RPMI8226 (cell line): Measurements from ENCODE around the gene CBARP.
"Not testable (repeated sequence)": the region's sequence is repeated elsewhere in the genome, so short reads cannot be mapped to it uniquely, and the experiment has no call there.

Experiments
- DNase-seq: peaks from one replicate; pipeline ENCODE4 v3.0.0-alpha.2; 2015

Gene CBARP

DNA sequence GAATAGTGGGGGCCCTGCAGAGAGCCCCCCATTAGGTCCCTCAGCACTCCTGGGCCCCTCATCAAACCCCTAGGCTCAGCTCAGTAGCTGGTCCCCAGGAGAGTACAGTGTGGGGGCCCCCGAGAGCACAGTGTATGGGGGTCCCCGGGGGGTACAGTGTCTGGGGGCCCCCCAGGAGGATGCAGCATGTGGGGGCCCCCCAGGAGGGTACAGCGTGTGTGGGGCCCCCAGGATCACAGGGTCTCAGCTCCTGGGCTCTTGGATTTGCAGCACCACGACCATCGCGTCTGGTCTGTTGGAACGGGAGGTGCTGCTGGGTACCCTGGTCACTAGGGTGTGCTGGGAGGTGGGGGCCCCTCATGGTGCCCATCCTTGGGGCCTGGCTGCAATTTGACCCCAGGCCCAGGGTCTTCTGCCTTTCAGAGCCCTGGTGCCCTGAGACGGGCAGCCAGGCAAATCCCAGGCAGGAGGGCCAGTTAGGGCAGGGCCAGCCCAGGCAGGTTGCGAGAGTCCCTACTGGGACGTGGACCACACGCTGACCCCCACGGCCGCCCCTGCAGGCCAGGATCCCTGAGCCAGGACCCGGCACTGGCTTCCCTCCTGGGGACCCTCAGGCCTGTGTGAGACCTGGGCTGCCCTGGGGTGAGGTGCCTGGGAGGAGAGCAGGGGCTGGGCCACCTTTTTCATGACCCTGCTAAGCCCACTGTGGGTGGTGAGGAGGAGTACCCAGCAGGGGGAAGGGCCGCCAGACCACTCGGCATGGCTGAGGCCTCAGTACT, 13.6 kb downstream of the CBARP start:
- no peak for DNase-seq

- no peak for DNase-seq
These were observed 14.6 kb downstream of the CBARP start for GRCh38 chr19:1223018-1223855.

- DNase-seq, result no peak
These were observed 15.4 kb downstream of the CBARP start for GRCh38 chr19:1222394-1222793.

GRCh38 chr19:1221904-1222255, 15.9 kb downstream of the CBARP start:
- DNase-seq, result no peak

DNA sequence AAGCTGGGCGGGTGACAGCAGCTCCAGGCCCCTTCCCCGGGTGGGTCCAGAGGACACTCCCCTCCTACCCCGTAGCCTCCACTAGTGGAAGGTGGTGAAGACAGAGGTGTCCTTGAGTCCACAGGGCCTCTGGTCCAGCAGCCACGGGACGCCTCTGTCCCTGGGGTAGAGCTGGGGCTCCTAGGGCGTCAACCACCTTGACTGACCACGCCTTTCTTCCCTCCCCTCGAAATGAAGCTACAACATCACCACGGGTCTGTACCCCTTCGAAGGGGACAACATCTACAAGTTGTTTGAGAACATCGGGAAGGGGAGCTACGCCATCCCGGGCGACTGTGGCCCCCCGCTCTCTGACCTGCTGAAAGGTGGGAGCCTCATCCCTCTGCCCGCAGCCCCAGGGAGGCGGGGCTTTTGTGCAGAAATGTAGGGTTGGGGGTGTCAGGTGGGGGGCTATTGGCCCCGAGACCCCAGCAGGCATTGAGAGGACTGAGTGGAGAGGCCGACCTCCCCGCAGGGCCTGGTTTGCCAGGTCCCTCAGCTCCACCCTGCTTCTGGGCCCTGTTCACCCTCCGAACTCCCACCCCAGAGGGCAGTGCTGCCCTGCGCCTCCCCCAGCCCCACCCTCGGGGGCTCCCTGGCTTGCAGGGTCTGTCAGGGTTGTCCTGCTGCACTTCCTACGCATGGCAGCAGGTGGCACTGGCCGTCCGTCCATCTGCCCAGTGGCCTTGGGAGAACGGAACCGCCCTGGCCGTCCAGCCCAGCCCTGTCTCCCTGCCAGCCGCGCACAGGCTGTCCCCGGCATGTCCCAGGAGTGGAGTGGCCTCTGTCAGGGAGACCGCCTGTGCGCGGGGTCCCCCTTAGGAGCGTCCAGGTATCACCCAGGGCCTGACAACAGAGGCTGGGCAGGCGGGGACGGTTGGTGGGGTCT, 16.6 kb downstream of the CBARP start:
- DNase-seq, result no peak

DNA sequence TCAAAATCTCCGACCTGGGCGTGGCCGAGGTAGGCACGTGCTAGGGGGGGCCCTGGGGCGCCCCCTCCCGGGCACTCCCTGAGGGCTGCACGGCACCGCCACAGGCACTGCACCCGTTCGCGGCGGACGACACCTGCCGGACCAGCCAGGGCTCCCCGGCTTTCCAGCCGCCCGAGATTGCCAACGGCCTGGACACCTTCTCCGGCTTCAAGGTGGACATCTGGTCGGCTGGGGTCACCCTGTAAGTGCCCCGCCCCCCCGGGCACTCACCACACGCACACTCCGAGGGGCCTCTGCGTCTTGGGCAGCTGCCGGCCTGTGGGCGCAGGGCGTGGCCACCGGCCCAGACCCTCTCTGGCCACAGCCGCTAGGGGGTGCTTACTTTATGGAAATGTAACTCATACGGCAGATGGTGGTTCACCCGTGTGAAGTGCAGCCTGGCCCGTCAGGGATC, 17.3 kb downstream of the CBARP start:
- DNase-seq, result no peak

GRCh38 chr19:1219786-1220476, 17.9 kb downstream of the CBARP start:
- DNase-seq, result no peak

- no peak for DNase-seq
These were observed 18.8 kb downstream of the CBARP start for GRCh38 chr19:1218751-1219567.

DNA sequence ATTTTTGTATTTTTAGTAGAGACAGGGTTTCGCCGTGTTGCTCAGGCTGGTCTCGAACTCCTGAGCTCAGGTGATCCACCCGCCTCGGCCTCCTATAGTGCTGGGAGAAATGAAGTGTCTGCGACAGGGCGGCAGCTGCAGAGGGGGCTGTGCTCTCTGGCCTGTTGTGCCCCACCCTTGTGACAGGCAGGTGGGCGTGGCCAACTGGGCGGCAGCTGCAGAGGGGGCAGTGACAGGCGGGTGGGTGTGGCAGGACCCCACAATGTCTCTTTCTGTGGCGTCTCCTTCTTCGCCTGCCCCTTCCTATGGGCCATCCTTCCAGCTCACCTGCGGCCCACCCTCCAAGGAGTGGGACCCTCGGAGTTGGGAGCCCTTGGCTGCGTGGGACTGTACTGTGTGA, 20.4 kb downstream of the CBARP start:
- no peak for DNase-seq

DNA sequence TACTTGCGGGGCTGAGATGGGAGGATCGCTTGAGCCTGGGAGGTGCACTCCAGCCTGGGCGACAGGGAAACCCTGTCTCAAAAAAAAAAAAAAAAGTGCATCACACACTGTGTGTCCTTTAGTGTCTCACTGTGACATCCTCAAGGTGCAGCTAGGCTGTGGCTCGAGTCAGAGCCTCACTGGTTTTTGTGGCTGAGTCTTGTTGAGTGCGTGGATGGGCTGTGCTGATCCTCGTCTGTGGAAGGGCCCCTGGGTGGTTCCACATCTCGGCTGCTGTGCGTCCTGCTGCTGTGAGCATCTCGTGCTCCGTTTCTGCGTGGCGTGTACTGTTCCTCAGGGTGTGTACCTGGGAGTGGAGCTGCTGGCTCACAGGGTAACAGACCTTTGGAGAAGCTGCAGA, 21.0 kb downstream of the CBARP start:
- DNase-seq, result no peak

DNA sequence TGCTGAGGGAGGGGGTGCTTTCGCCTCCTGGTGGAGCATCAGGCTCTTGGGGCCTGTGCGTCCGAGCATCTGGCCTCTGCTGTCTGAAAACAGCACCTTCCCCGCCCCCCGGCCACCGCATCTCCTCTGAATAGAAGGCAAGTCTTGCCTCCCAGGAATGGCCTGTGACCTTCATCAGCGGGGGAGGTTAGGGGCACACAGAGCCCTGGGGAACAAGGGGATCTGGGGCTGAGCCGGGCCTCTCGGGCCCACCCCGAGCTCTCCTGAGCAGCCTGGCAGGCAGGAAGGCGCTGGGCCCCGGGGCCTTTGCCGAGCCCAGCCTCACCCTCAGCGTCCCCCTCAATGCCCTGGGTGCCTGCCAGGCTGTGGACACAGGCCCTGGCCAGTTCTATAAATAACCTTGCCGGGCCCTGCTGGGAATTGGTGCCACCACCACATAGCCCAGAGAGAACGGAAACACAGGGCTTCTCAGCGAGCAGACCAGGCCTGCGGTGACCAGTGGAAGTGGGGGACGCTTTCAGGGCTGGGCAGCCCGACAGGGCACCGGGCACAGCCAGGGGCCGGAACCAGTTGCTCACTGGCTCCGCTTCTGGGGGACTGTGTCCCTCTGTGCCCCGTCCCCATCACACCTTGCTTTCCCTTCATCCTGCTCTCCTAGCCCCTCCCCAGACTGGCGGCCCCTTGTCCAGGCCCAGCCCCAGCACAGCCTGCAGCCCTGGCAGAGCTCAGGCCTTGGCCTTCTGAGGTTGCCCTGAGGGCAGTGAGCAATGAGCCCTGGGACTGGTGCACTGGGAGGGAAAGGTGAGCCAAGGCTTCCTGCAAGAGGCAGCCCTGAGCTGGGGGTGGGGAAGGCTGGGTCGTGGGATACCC, 22.7 kb downstream of the CBARP start:
- DNase-seq, result no peak

DNA sequence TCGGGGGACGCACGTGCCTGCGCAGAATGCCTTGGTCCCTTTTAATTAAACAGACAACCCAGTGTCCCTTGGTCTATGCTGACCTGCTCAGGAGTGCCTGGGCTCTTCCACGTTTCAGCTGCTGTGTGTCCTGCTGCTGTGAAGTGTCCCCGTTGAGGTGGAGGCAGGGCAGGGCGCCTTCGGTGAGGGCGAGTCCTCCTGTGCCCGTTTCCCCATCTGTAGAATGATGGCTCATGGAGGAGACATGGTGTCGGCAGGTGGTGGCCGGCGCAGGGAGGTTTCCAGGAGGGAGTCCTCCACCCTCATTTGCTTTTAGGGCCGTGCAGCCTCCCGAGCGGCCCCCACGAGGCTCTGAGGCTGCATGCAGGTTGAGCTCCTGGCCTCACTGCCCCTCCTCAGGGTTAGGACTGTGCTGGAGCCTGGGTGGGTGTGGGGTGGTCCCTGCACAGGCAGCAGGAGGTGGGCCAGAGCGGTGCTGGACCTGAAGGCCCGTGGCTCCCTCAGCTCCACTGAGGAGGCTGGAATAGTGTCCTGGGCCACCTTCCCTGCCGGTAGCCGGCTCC, 23.4 kb downstream of the CBARP start:
- DNase-seq, result no peak

DNA sequence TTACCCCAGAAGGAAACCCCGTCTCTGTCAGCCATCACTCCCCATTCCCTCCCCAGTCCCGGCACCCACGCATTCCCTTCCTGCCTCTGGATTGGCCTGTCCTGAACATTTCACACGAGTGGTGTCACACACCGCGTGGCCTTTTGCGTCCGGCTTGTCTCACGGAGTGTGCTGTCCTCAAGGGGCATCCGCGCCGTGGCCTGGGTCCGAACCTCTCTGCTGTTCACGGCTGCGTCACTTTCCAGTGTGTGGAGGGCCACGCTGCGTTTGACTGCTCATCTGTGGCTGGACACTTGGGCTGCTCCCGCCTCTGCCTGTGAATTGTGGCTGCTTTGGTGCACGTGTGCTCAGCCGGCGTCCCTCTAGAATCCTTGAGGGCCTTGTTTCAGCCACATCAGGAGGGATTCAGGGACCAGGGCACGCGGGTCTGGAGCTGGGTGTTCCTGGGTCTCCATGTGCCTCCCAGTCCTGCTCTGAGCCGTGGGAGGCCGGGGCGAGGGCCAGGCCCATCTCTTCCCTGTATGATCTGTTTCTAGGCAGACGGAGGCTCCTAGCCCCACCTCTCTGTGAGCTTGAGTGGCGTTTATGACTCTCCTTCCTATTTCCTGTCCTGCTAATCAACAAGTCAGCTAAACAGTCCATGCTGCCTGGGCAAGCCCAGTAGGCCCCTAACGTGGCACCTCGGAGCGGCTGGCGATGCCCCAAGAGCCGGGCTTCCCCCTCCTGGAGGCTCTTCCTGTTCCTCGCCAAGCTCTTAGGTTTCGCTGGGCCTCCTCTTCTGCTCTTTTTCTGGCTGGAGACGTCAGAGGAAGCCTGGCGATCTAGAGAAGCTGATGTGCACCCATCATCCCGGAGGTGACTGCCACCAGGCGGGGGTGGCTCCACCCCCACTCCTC, 24.2 kb downstream of the CBARP start:
- no peak for DNase-seq

GRCh38 chr19:1211494-1212234, 26.1 kb downstream of the CBARP start:
- DNase-seq, result no peak

GRCh38 chr19:1210227-1210538, 27.6 kb downstream of the CBARP start:
- no peak for DNase-seq

DNA sequence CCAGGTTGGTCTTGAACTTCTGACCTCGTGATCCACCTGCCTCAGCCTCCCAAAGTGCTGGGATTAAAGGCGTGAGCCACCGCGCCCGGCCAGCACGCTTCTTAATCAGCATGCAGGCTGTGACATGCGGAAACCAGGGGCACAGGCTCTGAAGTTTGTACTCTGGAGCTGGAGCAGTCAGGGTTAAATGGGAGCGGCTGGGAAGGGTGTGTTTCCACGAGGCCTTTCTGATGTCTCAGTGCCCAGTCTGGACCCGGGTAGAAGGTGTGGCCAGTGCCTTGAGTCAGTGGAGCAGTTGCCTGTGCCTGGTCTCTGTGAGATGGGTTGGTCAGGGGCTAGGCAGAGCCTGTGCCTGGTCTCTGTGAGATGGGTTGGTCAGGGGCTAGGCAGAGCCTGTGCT, 29.0 kb downstream of the CBARP start:
- not testable (repeated sequence) for DNase-seq

DNA sequence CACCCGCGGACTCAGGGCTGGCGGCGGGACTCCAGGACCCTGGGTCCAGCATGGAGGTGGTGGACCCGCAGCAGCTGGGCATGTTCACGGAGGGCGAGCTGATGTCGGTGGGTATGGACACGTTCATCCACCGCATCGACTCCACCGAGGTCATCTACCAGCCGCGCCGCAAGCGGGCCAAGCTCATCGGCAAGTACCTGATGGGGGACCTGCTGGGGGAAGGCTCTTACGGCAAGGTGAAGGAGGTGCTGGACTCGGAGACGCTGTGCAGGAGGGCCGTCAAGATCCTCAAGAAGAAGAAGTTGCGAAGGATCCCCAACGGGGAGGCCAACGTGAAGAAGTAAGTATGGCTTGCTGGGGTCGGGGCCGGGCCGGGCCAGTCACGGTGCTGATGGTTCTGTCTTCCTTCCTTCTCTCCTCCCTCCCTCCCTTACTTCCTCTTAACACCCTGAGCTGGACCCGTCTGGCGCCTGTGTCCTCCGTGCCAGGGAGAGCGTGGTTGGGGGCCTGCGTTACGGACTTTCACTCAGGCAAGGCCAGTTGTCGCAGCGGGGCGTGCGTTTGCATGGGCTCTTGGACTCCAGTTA, 30.8 kb downstream of the CBARP start:
- peak; percentile 50 for DNase-seq
